GM15510 (cell line): Measurements from ENCODE around the gene HOXA1.

ENCODE experiments used
- POLR2A ChIP-seq: IDR thresholded peaks from 3 replicates; pipeline ENCODE4 v1.6.1; 2011; ENCODE audit warnings: borderline replicate concordance; ENCODE audit not compliant: insufficient read length; ENCODE audit errors: extremely low read depth

Gene HOXA1

DNA sequence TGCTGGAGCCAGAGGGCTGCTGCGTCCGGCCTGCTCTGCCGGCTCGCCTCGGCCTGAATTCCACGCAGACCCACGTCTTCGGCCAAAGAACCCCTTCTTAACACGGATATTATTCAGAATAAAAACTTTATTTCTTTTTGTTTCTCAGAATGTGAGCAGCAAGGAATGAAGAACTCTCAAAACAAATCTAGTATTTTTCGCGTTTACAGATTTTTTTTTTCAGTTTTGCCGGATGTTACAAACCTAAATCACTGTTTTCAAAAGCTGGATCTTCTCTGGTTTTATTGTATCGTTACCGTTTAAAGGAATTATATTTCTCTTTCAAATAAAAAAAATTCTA lies 11.1 kb upstream of the HOXA1 start:
- TF ChIP-seq POLR2A = no peak

DNA sequence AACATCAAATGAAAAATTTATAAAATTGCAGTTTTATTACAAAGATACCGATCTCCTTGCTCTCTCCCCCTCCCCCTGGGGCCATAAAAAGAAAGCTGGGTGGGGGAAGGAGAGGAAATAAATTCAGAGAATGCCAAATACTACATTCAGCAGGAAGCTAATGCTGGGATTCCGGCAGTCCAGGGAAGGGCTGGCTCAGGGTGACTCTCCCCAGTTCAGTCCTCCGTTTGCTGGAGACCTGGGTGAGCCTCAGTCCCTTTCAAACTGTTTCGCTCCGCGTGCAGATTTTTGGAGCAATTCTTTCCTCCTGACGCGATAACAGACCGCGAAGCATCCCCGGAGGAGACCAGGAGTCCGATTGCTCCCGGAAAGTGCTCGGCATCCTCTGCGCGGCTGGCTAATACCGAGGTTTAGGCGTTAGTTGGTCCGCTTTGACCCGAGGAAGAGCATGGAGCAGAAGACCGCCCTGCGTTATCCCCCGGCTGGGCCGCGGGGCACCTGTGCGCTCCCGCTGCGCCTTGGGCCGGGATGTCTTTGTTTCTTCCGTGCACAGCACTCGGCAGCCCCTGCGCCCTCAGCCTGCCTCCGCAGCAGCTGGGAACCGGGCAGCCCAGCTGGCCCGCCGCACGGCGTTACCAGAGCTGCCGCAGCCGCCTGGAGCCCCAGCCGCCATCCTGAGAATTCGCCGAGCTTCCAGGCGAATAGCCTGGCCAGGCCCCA lies 10.5 kb upstream of the HOXA1 start:
- no peak for TF ChIP-seq POLR2A

DNA sequence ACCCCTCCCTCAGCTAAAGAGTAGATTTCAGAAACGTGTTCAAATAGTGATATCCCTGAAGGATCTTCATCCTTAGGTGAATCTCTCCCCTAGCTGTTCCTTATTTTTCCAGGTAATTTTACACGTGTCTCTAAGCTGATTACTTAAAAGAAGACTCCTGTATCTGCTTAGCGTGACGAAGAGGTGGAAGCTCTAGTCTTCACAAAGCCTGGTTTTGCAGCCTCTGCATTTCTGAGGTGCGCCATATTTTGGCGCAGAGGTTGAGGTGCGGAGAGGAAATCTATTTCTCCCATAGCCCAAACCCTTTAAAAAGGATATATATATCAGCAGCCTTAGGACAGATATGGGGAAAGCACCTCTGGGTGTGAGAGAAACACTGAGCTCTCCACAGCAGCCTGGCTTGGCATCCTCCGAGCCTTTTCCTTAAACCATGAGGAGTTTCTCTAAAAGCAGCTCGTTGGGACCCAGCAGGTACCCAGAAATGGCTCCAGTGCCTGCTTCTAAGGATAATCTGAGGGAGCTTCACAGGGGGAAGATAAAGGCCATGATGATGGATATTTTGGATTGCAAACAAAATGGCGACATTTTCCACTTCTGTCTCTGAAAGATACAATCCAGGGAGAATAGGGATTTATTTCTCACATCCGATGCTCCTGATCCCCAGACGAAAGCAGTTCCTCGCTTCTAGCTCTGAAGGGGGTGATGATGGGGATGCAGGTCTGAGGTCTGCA lies 9.7 kb upstream of the HOXA1 start:
- TF ChIP-seq POLR2A = no peak

DNA sequence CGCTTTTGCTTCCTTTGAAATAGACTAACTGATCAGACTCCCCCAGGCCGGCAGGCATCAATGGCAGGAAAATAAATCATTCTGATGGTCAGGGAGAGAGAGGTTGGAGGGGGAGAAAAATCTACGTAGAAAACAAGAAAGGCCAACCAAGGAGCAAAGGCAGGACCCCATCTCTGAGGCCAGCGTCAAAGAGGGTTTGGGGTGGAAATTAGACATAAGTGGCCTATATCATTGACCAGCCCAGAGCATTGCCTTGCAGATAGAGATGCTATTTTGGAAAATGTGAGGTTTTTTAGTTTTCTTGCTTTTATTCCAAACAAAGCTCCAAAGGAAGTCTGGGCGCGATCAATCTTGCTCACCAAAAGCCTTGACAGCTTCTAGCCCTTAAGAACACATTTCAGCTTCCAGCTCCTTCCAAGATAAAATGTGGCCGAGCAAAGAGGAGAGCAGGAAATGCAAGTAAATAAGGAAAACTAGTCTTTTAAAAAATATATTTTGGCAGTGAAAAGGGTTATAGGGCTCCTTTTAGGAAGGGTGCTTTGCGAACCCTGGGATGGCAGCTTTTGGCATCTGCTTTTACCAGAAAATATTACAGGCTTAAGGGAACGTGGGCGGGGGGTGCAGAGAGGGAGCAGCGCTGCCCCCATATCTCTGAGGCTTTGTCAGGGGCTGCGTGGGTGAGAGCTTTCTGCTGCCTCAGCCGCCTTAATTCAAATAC lies 8.7 kb upstream of the HOXA1 start:
- no peak for TF ChIP-seq POLR2A

DNA sequence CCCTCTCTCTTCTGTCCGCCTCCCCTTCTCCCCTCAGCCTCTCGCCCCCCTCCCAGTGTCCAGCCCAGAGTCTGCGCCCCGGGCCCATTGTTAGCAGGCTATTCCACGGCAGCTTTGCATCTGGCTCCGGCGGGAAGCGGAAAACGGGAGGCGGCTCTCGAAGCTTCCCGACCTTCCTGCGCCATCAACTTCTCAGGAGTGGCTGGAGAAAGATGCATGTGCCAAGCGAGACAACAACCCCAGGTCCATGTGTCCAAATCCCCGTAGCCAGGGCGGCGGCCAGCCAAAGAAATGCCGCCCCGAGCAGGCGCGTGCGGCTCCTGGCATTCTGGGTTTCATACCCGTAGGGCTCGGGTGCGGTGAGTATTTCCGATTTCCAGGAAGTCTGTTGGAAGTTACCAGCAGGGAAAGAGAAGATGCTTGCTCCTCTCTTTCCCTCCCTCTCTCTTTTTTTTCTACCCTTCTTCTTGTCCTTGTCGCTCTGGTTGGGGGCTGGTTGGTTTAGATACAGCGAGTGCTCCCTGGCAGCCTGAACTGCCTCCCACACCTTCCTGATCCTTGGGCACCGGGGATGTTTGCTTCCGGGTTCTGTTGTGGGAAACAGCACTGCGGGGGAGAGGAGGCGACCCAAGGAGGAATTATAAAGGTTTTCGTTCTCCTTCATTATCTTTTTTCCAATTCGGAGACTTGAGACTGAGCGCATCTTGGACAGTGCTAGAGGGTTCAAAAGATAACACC lies 7.9 kb upstream of the HOXA1 start:
- TF ChIP-seq POLR2A = no peak

DNA sequence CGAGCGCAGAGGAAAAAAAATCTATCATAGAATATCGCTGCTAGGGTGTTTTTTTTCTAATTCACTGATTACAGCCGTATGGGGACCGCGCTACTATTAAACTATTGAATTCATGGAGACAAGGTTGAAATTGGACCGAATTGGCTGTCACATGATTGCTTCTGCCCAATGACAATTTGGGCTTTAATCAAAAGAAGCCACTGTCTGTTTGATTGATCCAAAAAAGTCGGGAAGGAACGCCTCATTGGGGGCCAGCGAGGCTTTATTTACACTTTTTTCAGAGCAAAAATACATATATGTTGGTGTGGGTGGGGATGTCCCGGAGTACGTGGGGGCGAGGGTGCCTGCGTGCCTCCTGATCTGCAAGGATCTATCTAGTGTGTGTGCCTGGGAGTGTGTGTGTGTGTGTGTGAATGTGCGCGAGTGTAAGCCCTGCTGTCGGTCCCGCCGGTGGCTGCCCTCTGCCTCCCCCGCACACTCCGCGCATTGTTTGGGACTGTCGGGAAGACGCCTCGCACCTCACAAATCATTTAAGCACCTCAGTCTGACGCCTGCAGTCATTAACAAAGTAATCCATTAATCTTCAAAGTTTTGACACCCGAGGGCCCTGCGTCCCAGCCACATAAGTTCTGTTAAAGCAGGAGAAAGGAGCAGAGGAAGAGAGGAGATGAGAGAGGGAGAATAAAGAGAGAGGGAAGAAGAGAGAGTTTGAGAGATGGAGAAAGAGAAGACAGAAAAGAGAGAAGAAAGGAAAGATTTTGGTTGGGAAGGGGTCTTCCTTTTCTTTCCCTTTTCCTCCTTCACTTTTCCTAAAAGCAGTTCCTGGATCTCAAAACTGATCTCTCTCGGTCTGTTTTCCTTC lies 7.0 kb upstream of the HOXA1 start, which contains the start of gene HOXA2:
Gene HOXA2, minus strand, starts transcription at position 103 of the 862 bp plus-strand sequence. CDS start 183 bp downstream, outside the sequence.
- no peak for TF ChIP-seq POLR2A

DNA sequence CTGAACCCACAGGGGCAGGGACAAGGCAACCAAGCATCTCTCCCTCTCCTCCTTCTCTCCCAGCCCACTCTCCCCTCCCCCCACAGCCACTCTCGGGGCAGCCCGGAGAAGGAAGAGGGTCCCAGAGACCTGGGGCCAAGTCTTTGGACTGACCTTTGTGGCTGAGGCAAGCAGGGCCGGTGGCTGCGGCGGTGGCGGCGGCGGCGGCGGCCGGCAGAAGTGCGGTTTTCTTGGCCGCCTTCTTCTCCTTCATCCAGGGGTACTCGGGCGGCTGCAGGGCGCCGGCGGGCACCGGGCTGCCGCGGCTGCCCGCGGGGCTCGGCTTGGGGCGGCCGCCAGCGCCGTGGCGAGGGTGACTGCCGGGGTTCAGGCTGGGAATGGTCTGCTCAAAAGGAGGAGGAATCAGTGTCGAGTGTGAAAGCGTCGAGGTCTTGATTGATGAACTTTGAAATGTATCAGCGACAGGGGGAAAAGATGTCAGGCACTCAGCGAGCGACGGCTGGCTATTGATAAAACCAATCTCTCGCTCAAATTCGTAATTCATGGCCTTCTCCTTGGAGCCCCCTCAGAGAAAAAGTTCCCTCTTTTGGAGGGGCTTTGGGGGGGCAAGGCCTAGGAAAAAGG lies 6.3 kb upstream of the HOXA1 start:
- TF ChIP-seq POLR2A = no peak

DNA sequence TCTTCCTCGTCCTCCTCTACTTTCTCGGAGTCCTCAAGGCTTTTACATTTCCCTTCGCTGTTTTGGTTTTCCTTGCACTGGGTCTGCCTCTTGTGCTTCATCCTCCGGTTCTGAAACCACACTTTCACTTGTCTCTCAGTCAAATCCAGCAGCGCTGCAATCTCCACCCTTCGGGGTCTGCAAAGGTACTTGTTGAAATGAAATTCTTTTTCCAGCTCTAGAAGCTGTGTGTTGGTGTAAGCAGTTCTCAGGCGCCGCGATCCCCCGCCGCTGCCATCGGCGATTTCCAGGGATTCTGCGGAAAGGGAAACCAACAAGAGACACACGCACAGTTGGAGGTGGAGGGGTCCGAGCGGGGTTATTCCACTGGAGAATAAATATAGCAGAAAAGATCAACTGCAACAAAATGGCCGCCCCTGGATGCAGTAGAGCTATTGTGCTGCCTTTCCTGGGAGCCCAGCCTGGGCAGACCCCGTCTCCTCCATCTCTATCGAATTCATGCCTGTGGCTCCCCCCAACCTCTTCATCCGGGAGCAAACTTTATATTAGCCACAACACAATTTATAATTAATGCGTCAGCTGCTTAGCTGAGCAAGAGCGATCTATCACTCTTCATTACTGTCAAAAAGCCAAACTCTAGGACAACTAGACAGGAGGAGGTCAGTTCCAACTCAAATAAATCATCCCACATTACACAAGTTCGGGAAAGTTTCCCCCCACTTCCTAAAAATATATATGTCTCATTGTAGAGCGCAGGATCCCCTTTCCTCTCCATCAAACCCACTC lies 5.6 kb upstream of the HOXA1 start:
- TF ChIP-seq POLR2A = no peak

DNA sequence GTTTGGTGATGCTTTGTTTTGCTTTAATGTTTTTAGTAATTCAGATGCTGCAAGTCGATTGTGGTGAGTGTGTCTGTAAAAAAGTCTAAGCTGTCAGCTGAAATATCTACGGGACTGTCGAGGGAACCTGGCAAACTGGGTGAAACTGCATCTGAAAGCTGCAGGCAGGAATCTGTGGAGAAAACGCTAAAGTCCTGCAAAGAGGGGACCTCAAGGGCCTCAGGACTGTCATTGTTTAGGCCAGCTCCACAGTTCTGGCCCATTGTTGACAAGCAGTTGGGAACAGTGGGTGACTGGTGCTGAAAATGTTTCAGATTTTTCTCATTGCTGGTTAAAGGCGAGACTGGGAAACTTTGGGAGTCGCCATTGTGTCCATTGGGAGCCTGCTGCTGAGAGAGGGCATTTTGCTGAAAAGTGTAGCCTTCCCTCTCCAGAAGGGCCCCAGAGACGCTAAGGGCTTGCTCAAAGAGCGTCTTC lies 4.9 kb upstream of the HOXA1 start:
- no peak for TF ChIP-seq POLR2A

DNA sequence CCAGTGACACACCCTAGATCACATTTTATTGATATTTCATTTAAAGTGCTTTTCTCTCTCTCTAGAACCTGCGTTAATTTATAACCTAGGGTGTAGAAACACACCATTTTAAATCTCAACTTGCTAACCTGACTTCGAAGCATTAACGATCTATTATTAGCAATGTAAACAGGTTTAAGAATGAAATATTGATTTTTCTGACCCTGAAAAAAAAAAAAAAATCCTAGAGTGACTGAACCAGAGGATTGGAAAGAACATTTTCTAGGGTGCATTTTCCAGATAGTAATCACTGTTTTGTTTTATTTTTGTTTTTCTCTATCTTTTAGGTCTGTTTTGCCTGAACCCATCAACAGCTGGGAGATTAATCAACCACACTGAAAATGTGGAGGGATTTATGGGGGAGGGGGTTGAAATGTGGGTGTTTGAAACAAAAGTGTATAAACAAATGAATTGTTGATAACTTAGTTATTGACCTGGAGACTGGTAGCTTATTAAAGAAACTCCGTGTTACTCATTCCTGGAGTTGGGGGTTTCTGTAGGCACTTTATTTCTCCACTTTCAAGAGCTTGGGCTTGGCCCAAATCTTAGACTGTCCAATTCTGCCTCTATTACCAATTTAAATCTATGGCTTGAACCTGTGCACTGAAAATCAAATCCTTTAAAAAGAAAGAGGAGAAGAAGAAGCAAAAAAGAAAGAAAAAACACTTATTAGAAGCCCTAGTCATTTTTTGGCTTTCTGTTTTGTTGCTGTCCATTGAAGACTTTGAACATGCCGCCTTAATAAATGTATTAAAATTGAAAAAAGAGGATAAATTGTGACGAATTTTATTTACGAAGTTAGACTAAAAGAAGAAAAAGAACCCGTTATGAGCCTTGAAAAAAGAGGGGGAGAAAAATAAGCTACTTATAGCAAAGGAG lies 3.9 kb upstream of the HOXA1 start:
- no peak for TF ChIP-seq POLR2A

DNA sequence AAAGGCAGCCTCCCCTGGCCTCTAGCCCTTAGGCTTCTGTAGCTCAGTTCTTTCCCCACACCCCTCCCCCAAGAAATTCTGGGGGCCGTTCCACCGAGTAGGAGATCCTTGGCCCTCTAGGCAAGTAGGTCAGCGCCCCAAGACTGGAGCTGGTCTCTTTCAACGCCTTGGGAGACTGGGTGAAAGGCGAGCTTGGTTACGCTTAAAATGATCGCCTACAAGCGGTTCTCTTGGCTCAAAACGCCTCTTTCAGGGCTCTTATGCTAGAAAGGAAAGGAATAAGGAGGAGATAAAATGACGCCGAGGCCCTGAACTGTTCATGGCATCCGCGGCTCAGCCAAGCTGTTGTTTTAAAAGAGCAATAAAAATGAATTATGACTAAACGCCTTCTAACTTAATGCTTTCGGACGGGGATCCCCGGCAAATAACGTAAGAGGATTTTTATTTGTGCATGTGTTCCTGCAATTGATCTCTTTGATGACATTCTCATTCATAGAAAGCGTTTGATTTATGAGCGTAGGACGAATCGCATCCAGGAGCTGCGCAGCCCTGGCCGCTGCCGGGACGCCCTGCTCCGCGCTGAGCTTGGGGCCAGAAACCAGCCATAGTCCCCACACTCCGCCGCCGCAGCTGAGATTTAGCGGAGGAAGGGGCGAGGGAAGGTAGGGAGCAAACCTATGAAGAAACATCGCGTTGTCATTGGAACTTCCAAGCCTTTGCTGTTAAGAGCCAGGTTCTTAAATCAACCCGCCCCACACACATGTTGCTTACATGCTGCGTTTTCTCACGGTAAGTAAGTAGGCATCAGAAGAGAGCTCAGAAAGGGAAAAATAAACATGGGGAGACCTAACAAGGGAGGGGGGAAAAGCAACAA lies 3.0 kb upstream of the HOXA1 start:
- no peak for TF ChIP-seq POLR2A
